HG03378 (cell line): ENCODE results near the gene NMBR.
"Not testable (repeated sequence)": the region's sequence is repeated elsewhere in the genome, so short reads cannot be mapped to it uniquely, and the experiment has no call there.

Source experiments
- ATAC-seq: cut with Tn5 transposase; IDR thresholded peaks from one replicate; pipeline ENCODE4 v1.9.1; 2021; ENCODE audit warnings: mild to moderate bottlenecking, moderate library complexity; ENCODE audit not compliant: unreplicated experiment

Gene NMBR

DNA sequence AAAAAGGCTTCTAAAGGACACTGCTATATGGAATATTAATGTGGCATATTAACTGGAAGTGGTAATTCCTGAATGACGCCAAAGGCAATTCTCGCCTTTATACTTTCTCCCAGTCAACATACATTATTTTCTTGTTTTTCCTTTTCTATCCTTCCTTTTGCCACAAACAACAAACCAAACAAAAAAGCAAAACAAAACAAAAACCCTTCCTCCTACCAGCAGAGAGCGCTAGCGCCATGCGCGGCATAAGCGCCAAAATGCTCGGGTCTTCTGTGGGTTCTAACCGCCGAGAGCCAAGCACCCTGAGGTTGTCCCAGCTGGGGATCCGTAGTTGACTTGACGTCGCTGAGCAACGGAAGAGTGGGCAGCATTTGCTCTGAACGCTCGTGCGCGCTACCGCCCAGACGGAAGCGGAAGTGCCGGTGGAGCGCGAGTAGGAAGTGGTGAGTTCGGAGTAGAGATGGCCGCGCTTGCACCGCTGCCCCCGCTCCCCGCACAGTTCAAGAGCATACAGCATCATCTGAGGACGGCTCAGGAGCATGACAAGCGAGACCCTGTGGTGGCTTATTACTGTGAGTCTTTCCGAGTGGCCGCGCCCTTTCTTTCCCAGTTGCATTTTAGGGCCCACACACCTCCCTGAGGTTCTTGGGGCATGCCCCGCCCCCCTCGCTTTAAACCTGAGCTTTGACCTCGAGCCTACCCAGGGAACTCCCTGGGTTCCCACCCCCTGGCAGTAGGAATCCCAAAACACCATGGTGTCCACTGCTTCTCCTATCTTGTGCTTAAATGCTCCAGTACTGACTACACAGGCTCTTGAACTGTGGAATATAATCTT, at the start of gene NMBR, which contains the start of gene VTA1:
Gene NMBR (minus strand): TSS at position 295 of the 835 bp plus-strand sequence. CDS start 58,464 bp downstream, outside the sequence.
Gene VTA1 (plus strand): TSS at position 436 of the 835 bp plus-strand sequence. CDS start 25 bp downstream, at position 461.
- ATAC-seq: peak; percentile 99

DNA sequence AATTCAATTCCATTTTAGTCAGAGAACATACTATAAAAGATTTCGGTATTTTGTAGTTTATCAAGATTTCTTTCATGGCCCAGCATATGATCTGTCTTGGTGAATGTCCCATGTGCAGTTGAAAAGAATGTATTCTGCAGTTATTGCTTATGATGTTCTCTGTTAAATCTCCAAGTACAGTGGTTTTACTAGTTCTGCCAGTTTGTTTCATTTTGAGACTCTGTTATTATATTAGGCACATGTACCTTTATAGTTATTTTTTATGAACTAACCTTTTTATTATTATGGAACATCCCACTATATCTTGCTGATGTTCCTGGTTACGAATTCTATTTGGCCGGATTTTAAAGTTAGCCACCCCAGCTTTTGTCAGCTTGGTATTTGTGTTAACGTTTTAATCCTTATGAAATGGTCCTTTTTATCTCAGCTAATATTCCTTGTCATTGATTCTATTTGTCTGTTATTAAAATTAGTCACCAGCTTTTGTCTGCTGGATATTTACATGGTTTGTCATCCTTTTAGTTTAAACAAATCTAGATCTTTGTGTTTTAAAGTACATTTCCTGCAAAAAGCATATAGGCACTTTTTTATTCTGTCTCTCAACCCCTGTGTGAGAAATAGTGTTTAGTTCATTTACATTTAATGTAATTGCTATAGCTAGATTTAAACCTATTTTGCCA, 49.1 kb upstream of the NMBR start:
- ATAC-seq: no peak

DNA sequence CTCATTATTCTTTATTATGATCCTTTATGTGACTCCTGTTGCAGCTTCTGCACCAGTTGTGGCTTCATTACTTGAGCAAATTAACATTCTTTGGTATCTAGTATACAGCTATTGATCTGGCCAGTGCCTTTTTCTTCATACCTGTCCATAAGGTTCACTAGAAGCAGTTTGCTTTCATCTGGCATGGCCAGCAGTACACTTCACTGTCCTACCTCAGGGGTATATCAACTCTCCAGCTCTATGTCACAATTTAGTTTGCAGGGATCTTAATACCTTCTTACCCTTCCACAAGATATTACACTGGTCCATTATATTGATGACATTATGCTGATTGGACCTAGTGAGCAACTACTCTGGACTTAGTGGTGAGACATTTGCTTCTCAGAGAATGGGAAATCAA, 46.7 kb upstream of the NMBR start:
- no peak for ATAC-seq

DNA sequence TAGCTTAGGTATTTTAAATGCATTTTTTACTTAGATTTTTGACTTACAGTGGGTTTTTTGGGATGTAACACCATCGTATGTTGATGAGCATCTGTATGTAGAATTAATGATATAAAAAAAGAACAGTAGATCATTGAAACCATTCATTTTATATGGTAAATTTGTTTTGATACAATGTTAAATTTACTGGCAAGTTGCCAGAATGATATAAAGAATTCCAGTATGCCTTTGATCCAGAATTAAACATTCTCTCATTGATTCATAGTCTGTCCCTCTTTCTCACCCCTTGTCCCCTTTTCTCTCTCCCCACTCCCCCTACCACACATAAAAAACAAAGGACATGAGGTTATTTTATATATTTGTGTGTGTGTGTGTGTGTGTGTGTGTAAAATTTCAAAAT, 45.4 kb upstream of the NMBR start:
- no peak for ATAC-seq

DNA sequence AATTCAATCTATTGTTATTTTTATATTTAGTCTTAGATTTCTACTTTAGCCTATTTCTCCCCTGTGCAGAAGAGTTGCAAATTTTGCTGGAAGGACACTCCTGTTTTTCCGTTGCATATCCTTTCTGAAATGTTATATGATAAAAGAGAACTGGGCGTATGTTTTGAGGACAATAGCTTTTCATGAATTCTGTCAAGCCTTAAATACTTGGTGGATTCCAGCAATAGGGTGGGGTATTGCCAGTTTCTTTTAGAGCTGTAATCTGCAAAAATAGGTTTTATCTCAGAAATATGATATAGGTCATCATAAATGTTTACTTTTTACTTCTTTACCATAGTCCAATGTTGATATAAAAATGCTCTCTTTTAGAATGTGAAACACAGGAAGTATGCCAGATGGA, 42.1 kb upstream of the NMBR start:
- ATAC-seq: no peak

DNA sequence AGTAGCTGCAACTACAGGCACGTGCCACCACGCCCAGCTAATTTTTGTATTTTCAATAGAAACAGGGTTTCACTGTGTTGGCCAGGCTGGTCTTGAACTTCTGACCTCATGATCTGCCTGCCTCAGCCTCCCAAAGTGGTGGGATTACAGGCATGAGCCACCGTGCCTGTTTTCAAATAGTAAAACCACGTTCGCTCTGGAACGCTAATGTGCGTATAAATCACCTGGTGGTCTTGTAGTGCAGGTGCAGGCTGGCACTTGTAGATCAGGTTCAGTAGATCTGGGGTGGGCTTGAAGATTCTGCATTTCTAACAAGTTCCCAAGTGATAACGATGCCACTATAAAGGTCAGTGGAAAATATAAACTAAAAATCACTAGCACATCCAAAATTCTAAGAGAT, 41.4 kb upstream of the NMBR start:
- not testable (repeated sequence) for ATAC-seq

DNA sequence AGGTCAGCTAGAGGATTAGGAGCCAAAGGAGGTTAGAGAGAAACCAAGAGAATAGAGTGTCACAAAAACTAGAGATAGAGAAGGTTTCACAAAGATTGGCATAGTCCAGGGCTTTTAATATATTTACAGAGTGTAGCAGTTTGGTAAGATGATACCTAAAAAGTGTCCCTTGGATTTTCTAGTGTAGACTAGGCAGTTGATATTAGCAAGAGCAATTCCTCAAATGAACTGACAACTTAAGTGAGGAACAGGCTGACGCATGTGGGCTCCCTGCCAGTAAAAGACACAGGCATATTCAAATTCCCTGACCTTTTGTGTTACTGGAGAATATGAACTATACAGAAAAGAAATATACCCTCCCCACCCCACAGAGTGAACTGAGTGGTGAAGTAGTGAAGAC, 40.3 kb upstream of the NMBR start:
- ATAC-seq: no peak

DNA sequence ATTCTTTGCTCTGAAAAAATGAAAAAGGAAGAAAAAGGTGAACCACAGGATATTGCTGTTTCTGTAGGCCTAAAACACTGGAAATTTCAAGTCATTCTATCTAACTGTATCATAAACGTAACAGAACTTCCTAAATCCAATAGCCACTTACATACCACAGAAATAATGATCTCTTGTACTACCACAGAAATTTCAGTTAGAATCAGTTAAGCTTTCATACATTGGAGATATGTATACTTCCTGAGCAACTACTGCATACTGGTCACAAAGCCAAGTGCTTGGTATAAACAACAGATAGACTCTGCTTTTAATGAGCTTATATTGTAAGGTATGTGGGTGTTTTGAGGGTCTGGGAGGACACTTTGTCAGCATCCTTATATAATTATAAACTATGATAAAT, 38.7 kb upstream of the NMBR start:
- no peak for ATAC-seq

DNA sequence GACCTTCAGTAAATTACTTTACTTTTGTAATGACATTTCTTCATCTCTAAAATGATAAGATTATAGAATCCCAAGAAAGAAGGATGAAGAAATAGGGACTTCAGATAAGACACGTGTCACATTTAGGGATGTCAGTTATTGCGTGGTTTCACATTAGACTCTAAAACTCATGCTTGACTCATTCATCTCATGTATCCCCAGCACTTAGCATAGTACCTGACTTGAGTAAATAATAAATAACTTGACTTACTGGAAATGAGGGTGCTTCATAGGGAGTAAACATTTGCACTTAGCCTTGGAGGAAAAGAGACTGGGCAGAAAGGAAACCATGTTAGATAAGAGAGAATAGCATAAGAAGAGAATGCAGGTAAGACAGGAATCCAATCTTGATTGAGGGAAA, 37.4 kb upstream of the NMBR start:
- ATAC-seq: no peak

DNA sequence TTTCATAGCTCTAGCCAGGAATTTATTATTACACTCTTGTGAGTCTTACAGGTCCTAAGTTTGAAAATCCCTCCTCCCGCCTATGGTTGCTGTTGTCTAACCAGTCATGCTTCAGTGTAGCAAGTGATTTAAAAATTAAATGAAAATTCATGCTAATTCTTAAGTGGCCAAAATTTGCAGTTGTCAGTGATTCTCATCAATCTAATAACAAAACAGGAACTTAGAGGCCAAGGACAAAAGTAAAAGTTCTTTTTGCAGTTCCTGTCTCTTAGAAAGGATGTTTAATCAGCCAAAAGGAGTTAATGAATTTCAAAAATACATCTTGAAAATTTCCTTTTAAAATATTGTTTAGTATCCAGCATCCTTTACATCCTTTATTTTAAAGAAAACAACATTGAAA, 36.4 kb upstream of the NMBR start:
- ATAC-seq: no peak

DNA sequence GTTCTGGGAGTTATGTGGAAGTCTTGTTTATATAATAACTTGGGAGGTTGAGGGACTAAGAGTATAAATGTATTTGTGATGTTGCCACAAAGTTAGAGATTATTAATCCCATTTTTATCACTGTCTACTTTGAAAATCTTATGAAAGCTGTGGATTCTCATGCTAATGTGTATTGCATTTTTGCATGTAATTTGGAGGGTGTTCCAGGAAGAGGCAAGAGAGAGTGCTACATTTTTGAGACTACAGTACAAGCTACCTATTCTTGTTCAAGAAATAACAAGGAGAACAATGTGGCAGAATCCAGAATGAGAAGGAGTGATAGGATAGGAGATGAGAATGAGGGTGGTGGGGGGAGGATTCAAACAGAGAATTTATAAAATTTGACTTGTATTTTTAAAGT, 35.1 kb upstream of the NMBR start:
- no peak for ATAC-seq

DNA sequence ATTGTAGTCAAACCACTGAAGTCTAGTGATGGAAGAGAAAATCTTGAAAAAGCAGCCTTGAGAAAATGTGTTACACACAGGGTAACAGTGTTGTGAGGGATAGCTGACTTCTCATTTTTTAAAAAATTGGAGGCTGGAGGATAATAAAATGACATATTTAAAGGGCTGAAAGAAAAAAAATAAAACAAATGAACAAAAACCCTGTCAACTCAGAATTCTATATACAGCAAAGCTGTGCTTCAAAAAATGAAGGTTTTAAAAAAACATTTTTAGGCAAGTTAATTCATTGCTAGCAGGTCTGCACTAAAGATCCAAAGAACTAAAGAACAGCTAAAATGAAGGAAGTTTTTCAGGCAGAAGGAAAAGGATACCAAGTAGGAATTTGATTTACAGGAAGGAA, 31.2 kb upstream of the NMBR start:
- ATAC-seq: no peak

DNA sequence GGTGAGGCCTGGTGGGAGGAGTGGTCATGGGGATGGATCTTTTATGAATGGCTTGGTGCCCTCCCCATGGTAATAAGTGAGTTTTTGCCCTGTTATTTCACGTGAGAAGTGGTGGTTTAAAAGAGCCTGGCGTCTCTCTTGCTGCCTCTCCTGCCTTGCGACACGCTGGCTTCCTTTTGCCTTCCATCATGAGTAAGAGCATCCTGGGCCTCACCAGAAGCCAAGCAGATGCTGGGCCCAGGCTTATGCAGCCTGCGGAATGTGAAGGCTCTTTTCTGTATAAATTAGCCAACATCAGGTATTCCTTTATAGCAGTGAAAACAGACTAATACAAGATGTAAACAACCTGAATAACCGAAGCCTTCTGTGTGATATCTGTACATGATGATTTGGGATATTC, 27.8 kb upstream of the NMBR start:
- ATAC-seq: no peak

DNA sequence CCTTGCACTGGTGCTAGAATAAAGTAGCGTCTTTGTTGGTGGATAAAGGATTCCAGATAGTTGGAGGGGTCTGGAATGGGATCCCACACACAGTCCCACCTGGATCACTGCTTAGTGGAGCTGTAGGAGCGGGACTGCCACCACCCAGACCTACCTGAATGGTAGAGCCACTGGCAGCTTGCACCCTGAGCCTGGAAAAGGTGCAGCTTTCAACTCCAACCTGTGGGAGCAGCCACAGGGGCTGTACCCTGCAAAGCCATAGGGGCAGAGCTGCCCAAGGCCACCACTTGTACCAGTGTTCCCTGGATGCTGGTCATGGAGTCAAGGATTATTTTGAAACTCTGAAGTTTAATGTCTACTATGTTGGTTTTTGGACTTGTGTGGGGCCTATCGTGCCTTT, 27.1 kb upstream of the NMBR start:
- ATAC-seq: no peak

DNA sequence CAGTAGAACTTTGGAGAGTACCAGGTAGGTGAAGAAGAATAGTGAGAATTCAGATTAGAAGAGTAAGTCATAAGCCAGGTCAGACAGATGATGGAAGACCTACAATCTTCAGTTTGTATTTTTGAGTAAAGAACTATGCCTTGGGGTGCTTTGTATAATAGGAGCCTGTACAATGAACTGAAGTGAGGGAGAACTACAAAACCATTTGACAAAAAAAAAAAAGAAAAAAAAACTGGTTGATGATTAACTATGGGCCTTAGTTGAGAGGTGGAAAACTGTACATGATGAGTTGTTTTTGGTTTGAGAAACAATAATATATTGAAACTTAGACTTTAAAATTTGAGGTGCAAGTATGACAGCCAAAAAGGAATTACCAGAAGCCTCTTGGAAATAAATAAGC, 25.8 kb upstream of the NMBR start:
- ATAC-seq: no peak

DNA sequence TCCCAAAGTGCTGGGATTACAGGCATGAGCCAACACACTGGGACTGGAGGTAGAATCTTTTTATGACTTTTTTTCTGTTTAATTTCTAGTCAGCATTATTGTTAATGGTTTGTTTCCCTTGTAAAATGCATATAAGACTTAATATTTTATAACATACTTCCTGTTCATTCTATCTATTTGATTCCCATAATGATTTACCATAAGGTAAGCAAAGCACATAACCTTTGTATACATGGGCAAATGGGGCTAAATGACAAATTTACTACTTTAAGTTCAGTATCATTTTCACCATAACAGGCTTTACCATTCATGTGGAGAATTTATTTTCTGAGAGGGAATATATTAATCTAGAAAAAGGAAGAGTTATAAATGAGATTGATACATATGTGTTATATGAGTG, 24.4 kb upstream of the NMBR start:
- no peak for ATAC-seq

DNA sequence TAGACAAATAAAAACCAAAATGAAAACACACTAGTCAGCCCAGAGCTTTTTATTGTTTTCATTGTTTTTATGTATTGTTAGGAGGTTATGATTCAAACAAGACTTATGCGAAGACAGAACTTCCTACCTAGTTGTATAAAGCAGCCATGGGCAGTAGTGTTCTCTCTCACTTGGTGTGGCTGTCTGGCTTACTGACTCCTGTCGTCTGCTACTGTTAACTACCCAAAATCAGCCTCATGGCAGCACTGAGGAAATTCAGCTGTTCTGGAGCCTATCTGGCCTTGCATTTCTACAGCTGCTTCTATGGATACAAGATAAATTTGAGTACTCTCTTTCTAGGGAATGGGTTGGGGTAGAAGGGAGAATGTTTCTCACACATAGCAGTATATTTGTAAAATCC, 20.6 kb upstream of the NMBR start:
- ATAC-seq: no peak

DNA sequence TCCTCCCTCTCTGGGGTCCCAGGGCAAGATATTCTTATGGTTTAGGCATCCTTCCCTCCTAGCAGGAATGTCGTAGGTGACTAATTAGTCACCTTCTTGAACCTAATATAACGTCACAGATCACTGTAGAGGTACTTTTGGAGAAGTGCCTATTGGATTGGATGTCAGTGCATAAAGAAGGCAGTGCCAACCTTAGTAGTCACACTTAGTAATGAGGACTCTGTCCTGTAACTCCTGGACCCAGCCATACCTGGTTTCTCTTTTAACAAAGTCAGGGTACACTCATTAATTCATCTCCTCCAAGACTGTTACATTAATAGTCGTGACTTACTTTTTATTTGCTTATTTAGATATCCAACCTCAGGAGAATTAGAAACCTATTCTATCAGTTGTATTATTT, 20.1 kb upstream of the NMBR start:
- no peak for ATAC-seq

DNA sequence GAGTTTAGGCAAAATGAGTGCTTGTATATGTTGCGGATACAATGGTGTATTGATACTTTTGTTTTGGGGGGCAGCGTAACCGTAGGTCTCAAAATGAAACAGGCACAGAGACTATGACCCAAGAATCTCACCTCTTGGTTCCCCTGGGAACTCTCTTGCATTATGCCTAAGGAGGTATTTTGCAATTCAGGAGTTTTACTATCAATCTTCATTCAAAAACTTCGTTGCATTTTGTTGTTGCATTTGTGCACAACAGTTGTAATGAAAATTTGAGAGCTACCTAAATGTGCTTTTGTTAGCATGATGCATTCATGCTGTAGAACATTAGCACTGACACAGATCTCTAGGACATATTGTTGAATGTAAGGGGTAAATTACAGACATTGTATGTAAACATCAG, 18.3 kb upstream of the NMBR start:
- ATAC-seq: no peak

DNA sequence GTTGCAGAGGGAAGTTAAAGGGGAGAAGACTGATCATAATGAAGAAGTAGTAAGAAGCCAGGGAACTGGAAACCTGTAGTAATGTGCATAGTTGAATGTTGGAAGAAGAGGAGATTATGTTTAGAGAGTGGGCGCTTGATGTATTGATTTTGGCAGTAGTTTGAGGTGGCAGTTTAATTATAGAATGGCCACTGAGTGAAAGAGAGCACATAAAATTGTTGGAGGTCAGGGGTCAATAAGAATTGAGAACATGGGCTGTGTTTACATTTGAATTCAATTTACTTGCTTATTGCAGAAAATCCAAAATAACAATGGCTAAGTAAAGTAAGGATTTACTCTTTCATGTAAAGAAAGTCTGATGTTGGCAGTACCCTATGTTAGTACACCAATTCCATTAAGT, 15.9 kb upstream of the NMBR start:
- no peak for ATAC-seq

DNA sequence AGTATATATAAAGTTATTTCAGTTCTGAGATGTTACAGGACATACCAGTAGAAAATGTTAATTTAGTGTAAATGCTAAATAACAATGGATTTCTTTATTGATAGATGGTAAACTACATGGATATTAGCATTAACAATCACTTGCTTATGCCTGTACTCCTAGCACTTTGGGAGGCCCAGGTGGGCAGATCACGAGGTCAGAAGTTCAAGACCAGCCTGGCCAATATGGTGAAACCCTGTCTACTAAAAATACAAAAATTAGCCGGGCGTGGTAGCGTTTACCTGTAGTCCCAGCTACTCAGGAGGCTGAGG, 9.8 kb upstream of the NMBR start:
- ATAC-seq: not testable (repeated sequence)

DNA sequence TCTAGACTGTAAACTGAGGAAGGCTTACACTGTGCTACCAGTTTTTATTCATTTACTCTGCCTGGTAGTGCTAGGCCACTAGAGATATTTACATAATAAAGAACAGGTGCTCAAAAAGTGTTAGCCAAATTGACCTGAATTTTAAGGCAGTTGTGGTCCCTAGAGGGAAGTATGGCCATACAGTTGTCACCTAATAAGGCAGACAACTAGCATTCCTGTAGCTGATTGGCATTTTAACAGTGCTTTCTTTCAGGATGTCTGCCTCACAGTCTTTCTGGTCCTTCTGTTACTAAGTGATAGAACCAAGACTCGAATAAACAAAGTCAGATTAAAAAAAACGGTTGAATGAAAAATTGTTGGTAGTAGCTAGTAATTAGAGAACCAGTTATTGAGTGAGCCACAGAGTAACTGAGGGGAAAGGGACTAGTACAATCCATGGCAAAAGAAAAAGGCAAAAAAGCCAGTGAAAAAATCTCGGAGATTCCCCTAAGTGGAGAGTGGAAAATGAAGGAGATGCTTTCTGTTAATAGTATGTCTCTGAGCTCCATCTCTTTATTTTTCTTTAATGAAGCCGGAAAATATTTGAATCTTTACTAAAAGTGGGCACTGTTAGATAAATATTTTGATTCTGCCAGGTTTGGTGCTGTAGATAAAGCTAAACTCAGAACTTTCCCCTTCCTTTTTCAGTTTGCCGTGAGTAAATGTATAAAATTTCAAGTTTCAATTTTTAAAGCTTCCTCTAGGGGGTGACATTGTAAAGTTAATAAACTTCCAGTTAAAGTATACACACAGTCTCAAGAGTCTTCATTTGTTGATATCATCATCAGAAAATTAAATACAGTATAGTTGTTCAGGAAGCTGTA, 9.2 kb upstream of the NMBR start:
- ATAC-seq: peak; percentile 59
